ENCODE measurements around the gene SF3B5.

Gene SF3B5

GRCh38 chr6:144131248-144131709, 35.9 kb upstream of the SF3B5 start:
- Histone ChIP-seq H4K91ac (ENCODE audit: low read depth, low read length, poor library complexity) (no peak overlapping the region), H3K27me3 (ENCODE audit: control insufficient read depth in 3 of 3, insufficient read depth in 3 of 3, low read depth in 1 of 3, low read length in 3 of 3) (no peaks in the 10 kb centered on the region), H3K18ac (ENCODE audit: low read length) (no peak overlapping the region), H2BK12ac (ENCODE audit: low read length) (no peak overlapping the region), H3K79me1 (ENCODE audit: low read depth, low read length) (no peaks in the 10 kb centered on the region), H2AK5ac (ENCODE audit: low read depth, low read length) (no peak overlapping the region), H3K4me3 (ENCODE audit: low read length in 2 of 2) (no peak overlapping the region), H3K23ac (ENCODE audit: low read depth, low read length, poor library complexity) (no peak overlapping the region), H3K36me3 (replicated peaks in 1 of 2; ENCODE audit: control insufficient read depth in 2 of 2, insufficient read depth in 2 of 2, low read length in 2 of 2) (peaks cover 0 to 2% of the 10 kb centered on the region in 2 donors), H2BK15ac (ENCODE audit: low read length) (no peak overlapping the region), H3K4ac (ENCODE audit: low read length) (no peak overlapping the region), H3K4me2 (ENCODE audit: insufficient read depth, low read length, poor library complexity, severe bottlenecking) (no peak overlapping the region), H2BK120ac (ENCODE audit: low read depth, low read length) (no peak overlapping the region), H4K8ac (ENCODE audit: low read depth, low read length) (no peak overlapping the region), H3K9me3 (replicated peaks in 1 of 2; ENCODE audit: control insufficient read depth in 2 of 2, insufficient read depth in 1 of 2, low read depth in 1 of 2, low read length in 2 of 2) (no peaks in the 10 kb centered on the region), H3K4me1 (ENCODE audit: control insufficient read depth in 2 of 2, insufficient read depth in 1 of 2, low read depth in 1 of 2, low read length in 2 of 2) (peaks cover 0 to 2% of the 10 kb centered on the region in 2 donors), H3K14ac (ENCODE audit: low read length) (no peak overlapping the region), H2AFZ (ENCODE audit: low read length) (no peak overlapping the region), H2BK5ac (ENCODE audit: low read length) (no peak overlapping the region), H3K9ac (ENCODE audit: low read depth, low read length, poor library complexity) (no peak overlapping the region), H3K27ac (replicated peaks; ENCODE audit: low read length) (no peak overlapping the region)
- no peak for DNase-seq (ENCODE audit: low spot score)
- WGBS, 2 donors (ENCODE audit: extremely low coverage in 2 of 2, insufficient read length in 2 of 2, insufficient replicate concordance in 1 of 2): no CpG with 5 or more reads among the region's 1 CpG

- peaks cover 0 to 2% of the 10 kb centered on the region in 2 donors for H3K36me3 ChIP-seq (replicated peaks in 1 of 2; ENCODE audit: control insufficient read depth in 2 of 2, insufficient read depth in 2 of 2, low read length in 2 of 2)
- H3K4me1 ChIP-seq (ENCODE audit: control insufficient read depth in 2 of 2, insufficient read depth in 1 of 2, low read depth in 1 of 2, low read length in 2 of 2): peaks cover 0 to 2% of the 10 kb centered on the region in 2 donors
- no peak for DNase-seq (ENCODE audit: low spot score)
- peaks cover 0 to 4% (median 0%) of the 10 kb centered on the region in 3 experiments for H3K27me3 ChIP-seq (ENCODE audit: control insufficient read depth in 3 of 3, insufficient read depth in 3 of 3, low read depth in 1 of 3, low read length in 3 of 3)
- no peak overlapping the region for H2BK15ac ChIP-seq (ENCODE audit: low read length)
- no peak overlapping the region for H2BK12ac ChIP-seq (ENCODE audit: low read length)
- H2AFZ ChIP-seq (ENCODE audit: low read length): no peak overlapping the region
- no peak overlapping the region for H3K4ac ChIP-seq (ENCODE audit: low read length)
- no peaks in the 10 kb centered on the region for H3K79me1 ChIP-seq (ENCODE audit: low read depth, low read length)
- H3K4me3 ChIP-seq (ENCODE audit: low read length in 2 of 2): peak overlapping the region in 1 of 2 donors; percentile 68
- no peak overlapping the region for H3K23ac ChIP-seq (ENCODE audit: low read depth, low read length, poor library complexity)
- H4K8ac ChIP-seq (ENCODE audit: low read depth, low read length): no peak overlapping the region
- H3K27ac ChIP-seq (replicated peaks; ENCODE audit: low read length): no peak overlapping the region
- H2BK5ac ChIP-seq (ENCODE audit: low read length): no peak overlapping the region
- H3K9ac ChIP-seq (ENCODE audit: low read depth, low read length, poor library complexity): no peak overlapping the region
- no peak overlapping the region for H4K91ac ChIP-seq (ENCODE audit: low read depth, low read length, poor library complexity)
- H2AK5ac ChIP-seq (ENCODE audit: low read depth, low read length): no peak overlapping the region
- peak overlapping the region; percentile 3 for H3K18ac ChIP-seq (ENCODE audit: low read length)
- H3K4me2 ChIP-seq (ENCODE audit: insufficient read depth, low read length, poor library complexity, severe bottlenecking): no peak overlapping the region
- no peak overlapping the region for H3K14ac ChIP-seq (ENCODE audit: low read length)
- H3K9me3 ChIP-seq (replicated peaks in 1 of 2; ENCODE audit: control insufficient read depth in 2 of 2, insufficient read depth in 1 of 2, low read depth in 1 of 2, low read length in 2 of 2): no peaks in the 10 kb centered on the region
- H2BK120ac ChIP-seq (ENCODE audit: low read depth, low read length): no peak overlapping the region
- no CpG with 5 or more reads among the region's 6 CpGs for WGBS, 2 donors (ENCODE audit: extremely low coverage in 2 of 2, insufficient read length in 2 of 2, insufficient replicate concordance in 1 of 2)
Measured at GRCh38 chr6:144129469-144129868, 34.1 kb upstream of the SF3B5 start.

- no peaks in the 10 kb centered on the region for H3K9me3 ChIP-seq (replicated peaks in 1 of 2; ENCODE audit: control insufficient read depth in 2 of 2, insufficient read depth in 1 of 2, low read depth in 1 of 2, low read length in 2 of 2)
- H3K79me1 ChIP-seq (ENCODE audit: low read depth, low read length): no peaks in the 10 kb centered on the region
- H2BK15ac ChIP-seq (ENCODE audit: low read length): no peak overlapping the region
- peaks cover 0 to 2% of the 10 kb centered on the region in 2 donors for H3K4me1 ChIP-seq (ENCODE audit: control insufficient read depth in 2 of 2, insufficient read depth in 1 of 2, low read depth in 1 of 2, low read length in 2 of 2)
- no CpG with 5 or more reads among the region's 6 CpGs for WGBS, 2 donors (ENCODE audit: extremely low coverage in 2 of 2, insufficient read length in 2 of 2, insufficient replicate concordance in 1 of 2)
- H3K18ac ChIP-seq (ENCODE audit: low read length): no peak overlapping the region
- H4K91ac ChIP-seq (ENCODE audit: low read depth, low read length, poor library complexity): no peak overlapping the region
- no peak overlapping the region for H2BK5ac ChIP-seq (ENCODE audit: low read length)
- no peak overlapping the region for H2BK12ac ChIP-seq (ENCODE audit: low read length)
- peaks cover 0 to 2% of the 10 kb centered on the region in 2 donors for H3K36me3 ChIP-seq (replicated peaks in 1 of 2; ENCODE audit: control insufficient read depth in 2 of 2, insufficient read depth in 2 of 2, low read length in 2 of 2)
- no peak overlapping the region for H4K8ac ChIP-seq (ENCODE audit: low read depth, low read length)
- no peak overlapping the region for H3K4ac ChIP-seq (ENCODE audit: low read length)
- H3K27ac ChIP-seq (replicated peaks; ENCODE audit: low read length): no peak overlapping the region
- H2AFZ ChIP-seq (ENCODE audit: low read length): no peak overlapping the region
- no peak overlapping the region for H2AK5ac ChIP-seq (ENCODE audit: low read depth, low read length)
- H3K23ac ChIP-seq (ENCODE audit: low read depth, low read length, poor library complexity): no peak overlapping the region
- H3K27me3 ChIP-seq (ENCODE audit: control insufficient read depth in 3 of 3, insufficient read depth in 3 of 3, low read depth in 1 of 3, low read length in 3 of 3): peaks cover 0 to 4% (median 0%) of the 10 kb centered on the region in 3 experiments
- no peak for DNase-seq (ENCODE audit: low spot score)
- no peak overlapping the region for H3K14ac ChIP-seq (ENCODE audit: low read length)
- no peak overlapping the region for H3K4me3 ChIP-seq (ENCODE audit: low read length in 2 of 2)
- H2BK120ac ChIP-seq (ENCODE audit: low read depth, low read length): no peak overlapping the region
- no peak overlapping the region for H3K9ac ChIP-seq (ENCODE audit: low read depth, low read length, poor library complexity)
- no peak overlapping the region for H3K4me2 ChIP-seq (ENCODE audit: insufficient read depth, low read length, poor library complexity, severe bottlenecking)
Measured at GRCh38 chr6:144127097-144127496, 31.7 kb upstream of the SF3B5 start.

DNA sequence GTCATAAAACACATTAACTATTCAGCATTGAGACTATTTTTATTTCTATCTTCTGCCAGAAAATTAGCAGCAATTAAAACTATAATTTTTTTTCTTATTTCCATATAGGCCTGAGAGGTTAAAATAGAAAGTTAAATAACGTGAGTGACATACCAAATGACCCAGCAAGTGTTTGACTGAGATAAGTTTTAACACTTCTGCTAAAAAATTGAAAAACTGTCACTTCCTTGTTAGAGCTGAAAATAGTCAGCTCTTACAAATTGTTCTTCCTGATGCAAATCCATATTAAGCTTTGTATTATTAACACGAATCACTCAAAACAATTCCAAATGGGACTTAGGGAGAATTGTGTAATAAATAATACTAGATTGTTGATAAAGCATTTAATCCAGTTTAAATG, 28.5 kb upstream of the SF3B5 start:
- Histone ChIP-seq H3K4me3 (ENCODE audit: low read length in 2 of 2) (no peak overlapping the region), H3K14ac (ENCODE audit: low read length) (no peak overlapping the region), H2BK120ac (ENCODE audit: low read depth, low read length) (no peak overlapping the region), H3K4me2 (ENCODE audit: insufficient read depth, low read length, poor library complexity, severe bottlenecking) (no peak overlapping the region), H2BK12ac (ENCODE audit: low read length) (no peak overlapping the region), H3K27ac (replicated peaks; ENCODE audit: low read length) (no peak overlapping the region), H3K9ac (ENCODE audit: low read depth, low read length, poor library complexity) (no peak overlapping the region), H3K23ac (ENCODE audit: low read depth, low read length, poor library complexity) (no peak overlapping the region), H2AK5ac (ENCODE audit: low read depth, low read length) (no peak overlapping the region), H2BK15ac (ENCODE audit: low read length) (no peak overlapping the region), H3K9me3 (replicated peaks in 1 of 2; ENCODE audit: control insufficient read depth in 2 of 2, insufficient read depth in 1 of 2, low read depth in 1 of 2, low read length in 2 of 2) (no peaks in the 10 kb centered on the region), H3K36me3 (replicated peaks in 1 of 2; ENCODE audit: control insufficient read depth in 2 of 2, insufficient read depth in 2 of 2, low read length in 2 of 2) (no peaks in the 10 kb centered on the region), H3K18ac (ENCODE audit: low read length) (no peak overlapping the region), H4K8ac (ENCODE audit: low read depth, low read length) (no peak overlapping the region), H3K4ac (ENCODE audit: low read length) (no peak overlapping the region), H3K79me1 (ENCODE audit: low read depth, low read length) (peaks cover 1% of the 10 kb centered on the region), H3K27me3 (ENCODE audit: control insufficient read depth in 3 of 3, insufficient read depth in 3 of 3, low read depth in 1 of 3, low read length in 3 of 3) (peaks cover 0 to 4% (median 0%) of the 10 kb centered on the region in 3 experiments), H3K4me1 (ENCODE audit: control insufficient read depth in 2 of 2, insufficient read depth in 1 of 2, low read depth in 1 of 2, low read length in 2 of 2) (no peaks in the 10 kb centered on the region), H2BK5ac (ENCODE audit: low read length) (no peak overlapping the region), H2AFZ (ENCODE audit: low read length) (no peak overlapping the region), H4K91ac (ENCODE audit: low read depth, low read length, poor library complexity) (no peak overlapping the region)
- no peak for DNase-seq (ENCODE audit: low spot score)
- no CpG with 5 or more reads among the region's 2 CpGs for WGBS, 2 donors (ENCODE audit: extremely low coverage in 2 of 2, insufficient read length in 2 of 2, insufficient replicate concordance in 1 of 2)

Data from neuronal stem cell (in vitro differentiated cells).